Stomach (tissue), 9 donors: Measurements from ENCODE around the gene GRIP2. TPM values are rescaled to one million over a fixed set of nuclear protein-coding genes. Genes with fewer than 3 reads are reported as not detected.
"Not testable (repeated sequence)": the region's sequence is repeated elsewhere in the genome, so short reads cannot be mapped to it uniquely, and the experiment has no call there.

ENCODE experiments used
- DNase-seq, 2 donors: peaks; one replicate each; pipeline versions ENCODE4 v3.0.0 to v3.0.0-alpha.2; 2013 to 2019
- H3K27ac ChIP-seq, 5 donors: fragments of 200-600 bp in 4 of 5; sonication (generic) in 4 of 5; one replicate each; pipeline ENCODE4 v1.5.1; 2013 to 2019; ENCODE audit warnings: mild to moderate bottlenecking in 1 of 5, moderate library complexity in 1 of 5
- H3K27me3 ChIP-seq, 3 donors: fragments of 200-600 bp; sonication (generic); one replicate each; pipeline ENCODE4 v1.5.1; 2017 to 2019; ENCODE audit warnings: mixed run types in 1 of 3
- H3K36me3 ChIP-seq, 4 donors: fragments of 200-600 bp; sonication (generic); 1 replicate in 3 of 4; 2 replicates in 1 of 4; pipeline ENCODE4 v1.5.1; 2016 to 2019
- H3K4me1 ChIP-seq, 4 donors: fragments of 200-600 bp; sonication (generic); one replicate each; pipeline ENCODE4 v1.5.1; 2016 to 2019
- H3K4me3 ChIP-seq, 4 donors: fragments of 200-600 bp; sonication (generic) in 3 of 4; one replicate each; pipeline ENCODE4 v1.5.1; 2016 to 2019; ENCODE audit warnings: mild to moderate bottlenecking in 1 of 4
- H3K9me3 ChIP-seq, 4 donors: fragments of 200-600 bp; sonication (generic); one replicate each; pipeline ENCODE4 v1.5.1; 2016 to 2019
- CTCF ChIP-seq, 7 experiments: fragments of 450-650 bp in 4 of 7; fragments of 200-600 bp in 3 of 7; sonication (generic) in 3 of 7; IDR thresholded peaks; one replicate each; pipeline ENCODE4 v1.5.1; 2016 to 2019; ENCODE audit warnings: antibody characterized with exemption in 7 of 7, control low read depth in 2 of 7, mild to moderate bottlenecking in 1 of 7
- EP300 ChIP-seq: sonication (generic); formaldehyde crosslinking; IDR thresholded peaks from one replicate; pipeline ENCODE4 v1.6.1; 2017; ENCODE audit warnings: antibody characterized with exemption
- POLR2A ChIP-seq, 4 donors: fragments of 450-650 bp; IDR thresholded peaks; one replicate each; pipeline ENCODE4 v1.6.1; 2016; ENCODE audit warnings: antibody characterized with exemption in 4 of 4, control low read depth in 2 of 4, mild to moderate bottlenecking in 1 of 4, moderate library complexity in 1 of 4
- POLR2AphosphoS5 ChIP-seq, 3 donors: sonication (generic); formaldehyde crosslinking; IDR thresholded peaks; one replicate each; pipeline ENCODE4 v1.6.1; 2016; ENCODE audit warnings: antibody characterized with exemption in 3 of 3
- WGBS, 5 donors: extraction: QIAGEN DNeasy Blood & Tissue Kit in 3 of 5; methylation state at CpG; one replicate each; pipeline versions ENCODE4 v1.1.5 to v1.1.7; 2013 to 2018; 5-methylcytosine and 5-hydroxymethylcytosine counted together
- intact Hi-C: fragments of 100-400 bp; cut with DNase I; formaldehyde crosslinking; loops from one replicate; pipeline ENCODE4 v1.15.1; 2023; ENCODE audit warnings: low total_unique reads
- polyA plus RNA-seq, 3 donors: library from polyadenylated mRNA; stranded (reverse); fragments of 200-250 nt; gene quantifications; one replicate each; pipeline ENCODE4 v1.2.3, GENCODE V29; 2013
- total RNA-seq, 5 donors: library from RNA; depleted of rRNA; stranded (reverse); fragments of >200 nt; gene quantifications; one replicate each; pipeline versions ENCODE4 v1.1.0 to v1.2.3, GENCODE V29; 2014 to 2016
- donor health status: healthy with polysubstance abuse.
- donor health status: Bipolar disorder and iron deficiency.
- donor health status: healthy.

GRIP2 gene
- total and polyA plus RNA-seq, 8 donors, result 0.58 to 33.8 (median 2.8) TPM

- WGBS, 5 donors, result 69 to 85% (median 71%) methylated on average over 13 of the region's 13 CpGs
- Histone ChIP-seq H3K4me1 (no peaks in the 10 kb centered on the region), H3K27ac (no peak overlapping the region), H3K36me3 (no peaks in the 10 kb centered on the region), H3K27me3 (no peaks in the 10 kb centered on the region), H3K9me3 (no peaks in the 10 kb centered on the region), H3K4me3 (no peak overlapping the region)
- TF ChIP-seq POLR2A (IDR thresholded peaks at IDR 0.05) (no peak), POLR2AphosphoS5 (IDR thresholded peaks at IDR 0.05) (no peak), CTCF (IDR thresholded peaks at IDR 0.05) (no peak), EP300 (no peak)
- no peak for DNase-seq
- intact Hi-C loops, result no loop called here
These were observed 23.3 kb downstream of the GRIP2 start for GRCh38 chr3:14516738-14517345.

GRCh38 chr3:14515526-14515925 lies 24.6 kb downstream of the GRIP2 start:
- DNase-seq, H3K4me3 ChIP-seq, H3K27me3 ChIP-seq, H3K9me3 ChIP-seq, intact Hi-C loops, H3K36me3 ChIP-seq, H3K27ac ChIP-seq, H3K4me1 ChIP-seq: not testable (repeated sequence)
- 90 to 96% (median 95%) methylated on average over 11 of the region's 11 CpGs for WGBS, 5 donors

- Histone ChIP-seq H3K27me3 (no peaks in the 10 kb centered on the region), H3K36me3 (no peaks in the 10 kb centered on the region), H3K27ac (no peak overlapping the region), H3K9me3 (no peaks in the 10 kb centered on the region), H3K4me3 (no peak overlapping the region), H3K4me1 (no peaks in the 10 kb centered on the region)
- WGBS, 5 donors, result 83 to 94% (median 89%) methylated on average over 5 to 17 of the region's 17 CpGs
- TF ChIP-seq POLR2A (IDR thresholded peaks at IDR 0.05) (no peak), POLR2AphosphoS5 (IDR thresholded peaks at IDR 0.05) (no peak), EP300 (no peak), CTCF (IDR thresholded peaks at IDR 0.05) (no peak)
- no peak for DNase-seq
- intact Hi-C loops, result no loop called here
These were observed 25.8 kb downstream of the GRIP2 start for GRCh38 chr3:14514323-14514720.

- no peak for DNase-seq
- WGBS, 5 donors, result 69 to 80% (median 75%) methylated on average over 11 to 18 of the region's 18 CpGs
- no peak for TF ChIP-seq CTCF (IDR thresholded peaks at IDR 0.05)
- Histone ChIP-seq H3K4me3 (no peak overlapping the region), H3K4me1 (peaks cover 0 to 5% (median 2%) of the 10 kb centered on the region in 4 donors), H3K27me3 (no peaks in the 10 kb centered on the region), H3K9me3 (no peaks in the 10 kb centered on the region), H3K36me3 (no peaks in the 10 kb centered on the region), H3K27ac (no peak overlapping the region)
- intact Hi-C loops, result no loop called here
These were observed 26.4 kb downstream of the GRIP2 start for GRCh38 chr3:14513566-14514322.

GRCh38 chr3:14512942-14513327 lies 27.2 kb downstream of the GRIP2 start:
- WGBS, 5 donors, result 64 to 83% (median 71%) methylated on average over 9 of the region's 9 CpGs
- Histone ChIP-seq H3K9me3 (no peaks in the 10 kb centered on the region), H3K36me3 (no peaks in the 10 kb centered on the region), H3K4me1 (peaks cover 0 to 6% (median 2%) of the 10 kb centered on the region in 4 donors), H3K27ac (no peak overlapping the region), H3K4me3 (no peak overlapping the region), H3K27me3 (no peaks in the 10 kb centered on the region)
- TF ChIP-seq POLR2AphosphoS5 (IDR thresholded peaks at IDR 0.05), result no peak
- no peak for TF ChIP-seq POLR2A (IDR thresholded peaks at IDR 0.05)
- TF ChIP-seq EP300, result no peak
- TF ChIP-seq CTCF (IDR thresholded peaks at IDR 0.05), result no peak
- no peak for DNase-seq
- intact Hi-C loops, result no loop called here
